A673 (cell line): ENCODE results near the gene WDPCP. TPM values are rescaled to one million over a fixed set of nuclear protein-coding genes. Genes with fewer than 3 reads are reported as not detected.

Experiments
- BruUV-seq: library from RNA; stranded (reverse); fragments of 400-500 nt; replicated peaks from 2 replicates; lab custom pipeline; 2021; lab: Mats Ljungman, UMichigan
- CTCF ChIA-PET: fragments of 300-600 bp; sonication (Branson Sonifier 250); formaldehyde crosslinking; loops from one replicate; lab custom pipeline; 2022; ENCODE audit warnings: antibody characterized with exemption; lab: Charles Lee
- POLR2A ChIA-PET: fragments of 300-600 bp; sonication (Branson Sonifier 250); formaldehyde crosslinking; loops from one replicate; lab custom pipeline; 2022; ENCODE audit warnings: antibody characterized with exemption; ENCODE audit not compliant: low non-redundant PET; lab: Charles Lee
- DNase-seq: peaks from one replicate; pipeline ENCODE4 v3.0.0-alpha.2; 2015; ENCODE audit warnings: low spot score
- H3K27ac ChIP-seq: fragments of 200-600 bp; sonication (generic); 2 replicates; pipeline ENCODE4 v1.5.1; 2016; ENCODE audit warnings: mixed run types, low read depth, mild to moderate bottlenecking, mixed read lengths, antibody characterized with exemption, low read length; ENCODE audit not compliant: poor library complexity, severe bottlenecking
- H3K27me3 ChIP-seq: fragments of 200-600 bp; sonication (generic); replicated peaks from 2 replicates; pipeline ENCODE4 v1.6.1; 2017; ENCODE audit warnings: mixed run types, low read depth, mild to moderate bottlenecking, mixed read lengths, antibody characterized with exemption, low read length; ENCODE audit not compliant: insufficient read depth, poor library complexity
- H3K36me3 ChIP-seq: fragments of 200-600 bp; sonication (generic); 2 replicates; pipeline ENCODE4 v1.6.1; 2016; ENCODE audit warnings: mixed run types, mild to moderate bottlenecking, mixed read lengths, antibody characterized with exemption, low read length; ENCODE audit not compliant: insufficient read depth, poor library complexity, severe bottlenecking
- H3K4me1 ChIP-seq: fragments of 200-600 bp; sonication (generic); 2 replicates; pipeline ENCODE4 v1.6.1; 2017; ENCODE audit warnings: mixed run types, mild to moderate bottlenecking, mixed read lengths, antibody characterized with exemption, low read length; ENCODE audit not compliant: insufficient read depth, poor library complexity, severe bottlenecking
- H3K4me3 ChIP-seq: fragments of 200-600 bp; sonication (generic); 2 replicates; pipeline ENCODE4 v1.5.1; 2016; ENCODE audit warnings: low read depth, mixed run types, mild to moderate bottlenecking, mixed read lengths, low read length; ENCODE audit not compliant: poor library complexity, severe bottlenecking
- H3K9me3 ChIP-seq: fragments of 200-600 bp; sonication (generic); 2 replicates; pipeline ENCODE4 v1.6.1; 2016; ENCODE audit warnings: mixed run types, low read depth, mild to moderate bottlenecking, mixed read lengths, antibody characterized with exemption, low read length; ENCODE audit not compliant: poor library complexity, severe bottlenecking
- CTCF ChIP-seq: fragments of 300-800, 200-600 bp; sonication (generic); conservative IDR thresholded peaks from 2 replicates; pipeline ENCODE4 v1.5.1; 2017; ENCODE audit warnings: low read depth, mild to moderate bottlenecking, antibody characterized with exemption, low read length, moderate library complexity, mixed read lengths
- EZH2 ChIP-seq: fragments of 200-600 bp; sonication (generic); IDR thresholded peaks from 2 replicates; pipeline ENCODE4 v1.6.1; 2017; ENCODE audit warnings: borderline replicate concordance, low read depth, mild to moderate bottlenecking, mixed read lengths, antibody characterized with exemption, low read length; ENCODE audit not compliant: poor library complexity, severe bottlenecking
- intact Hi-C: fragments of 100-400 bp; cut with micrococcal nuclease; formaldehyde crosslinking; loops from one replicate; pipeline ENCODE4 v1.10.0; 2022; ENCODE audit not compliant: unreplicated experiment
- total RNA-seq: library from RNA; stranded (reverse); gene quantifications from 2 replicates; pipeline ENCODE4 v1.2.3, GENCODE V29; 2021

The WDPCP gene
- total RNA-seq, 1 experiment from 2014 or later: 7.9 TPM

GRCh38 chr2:63544017-63544627 lies 44.2 kb downstream of the WDPCP start:
- Histone ChIP-seq H3K27me3 (no peaks in the 10 kb centered on the region), H3K9me3 (no peaks in the 10 kb centered on the region), H3K4me3 (no peak overlapping the region), H3K4me1 (peaks cover 4% of the 10 kb centered on the region), H3K36me3 (no peaks in the 10 kb centered on the region), H3K27ac (no peak overlapping the region)
- ChIA-PET POLR2A (no interaction called here), CTCF (no interaction called here)
- TF ChIP-seq CTCF (peak; percentile 72), EZH2 (no peak)
- intact Hi-C loops: no loop called here
- no TSS peak for BruUV-seq
- peak; percentile 35 for DNase-seq

GRCh38 chr2:63539416-63540162 lies 48.7 kb downstream of the WDPCP start:
- no peaks in the 10 kb centered on the region for H3K27me3 ChIP-seq
- no peak overlapping the region for H3K4me3 ChIP-seq
- no TSS peak for BruUV-seq
- intact Hi-C loops: no loop called here
- H3K27ac ChIP-seq: no peak overlapping the region
- CTCF ChIA-PET: no interaction called here
- no peaks in the 10 kb centered on the region for H3K36me3 ChIP-seq
- peaks cover 4% of the 10 kb centered on the region for H3K4me1 ChIP-seq
- no peak for DNase-seq
- no peaks in the 10 kb centered on the region for H3K9me3 ChIP-seq
- TF ChIP-seq CTCF (no peak), EZH2 (no peak)
- POLR2A ChIA-PET: no interaction called here

GRCh38 chr2:63538390-63538789 lies 49.9 kb downstream of the WDPCP start:
- intact Hi-C loops: no loop called here
- no peaks in the 10 kb centered on the region for H3K36me3 ChIP-seq
- H3K27ac ChIP-seq: no peak overlapping the region
- DNase-seq: no peak
- POLR2A ChIA-PET: no interaction called here
- TF ChIP-seq EZH2 (no peak), CTCF (no peak)
- H3K27me3 ChIP-seq: no peaks in the 10 kb centered on the region
- no peak overlapping the region for H3K4me3 ChIP-seq
- BruUV-seq: no TSS peak
- peaks cover 4% of the 10 kb centered on the region for H3K4me1 ChIP-seq
- H3K9me3 ChIP-seq: no peaks in the 10 kb centered on the region
- CTCF ChIA-PET: no interaction called here
